Cardiac muscle cell (in vitro differentiated cells and primary cell): Measurements from ENCODE around the gene OR52K2. TPM values are rescaled to one million over a fixed set of nuclear protein-coding genes. Genes with fewer than 3 reads are reported as not detected.

ENCODE experiments used
- DNase-seq, 2 donors: peaks; one replicate each; pipeline versions ENCODE4 v3.0.0 to v3.0.0-alpha.2; 2010 to 2017; ENCODE audit warnings: low read depth in 1 of 2, low spot score in 1 of 2
- H3K27ac ChIP-seq: fragments of 200-600 bp; sonication (generic); 2 replicates; pipeline ENCODE4 v1.5.1; 2016
- H3K27me3 ChIP-seq: fragments of 200-600 bp; sonication (generic); 2 replicates; pipeline ENCODE4 v1.6.0; 2016; ENCODE audit warnings: control low read depth
- H3K36me3 ChIP-seq: fragments of 200-600 bp; sonication (generic); 2 replicates; pipeline ENCODE4 v1.5.1; 2016; ENCODE audit warnings: control low read depth
- H3K4me1 ChIP-seq: fragments of 200-600 bp; sonication (generic); 2 replicates; pipeline ENCODE4 v1.8.1; 2017; ENCODE audit warnings: low read depth, mild to moderate bottlenecking, mixed run types
- H3K4me3 ChIP-seq: fragments of 200-600 bp; sonication (generic); 2 replicates; pipeline ENCODE4 v1.5.1; 2016; ENCODE audit warnings: mild to moderate bottlenecking
- H3K9me3 ChIP-seq: fragments of 200-600 bp; sonication (generic); 2 replicates; pipeline ENCODE4 v1.5.1; 2017; ENCODE audit warnings: low read depth, mild to moderate bottlenecking, control low read depth
- CTCF ChIP-seq: IDR thresholded peaks from 2 replicates; pipeline ENCODE4 v1.5.1; 2012; ENCODE audit warnings: low read depth, mild to moderate bottlenecking, low read length
- polyA plus RNA-seq: library from polyadenylated mRNA; unstranded; fragments of >200 nt; fragmentation: Nextera tagmentation; extraction: Ambion mirVana; gene quantifications from 2 replicates; pipeline ENCODE4 v1.2.1, GENCODE V29; 2016
- total RNA-seq: library from RNA; depleted of rRNA; stranded (reverse); fragments of >200 nt; gene quantifications from 2 replicates; pipeline ENCODE4 v1.2.3, GENCODE V29; 2016

OR52K2 gene
- total and polyA plus RNA-seq, 2 experiments from 2014 or later: not detected

DNA sequence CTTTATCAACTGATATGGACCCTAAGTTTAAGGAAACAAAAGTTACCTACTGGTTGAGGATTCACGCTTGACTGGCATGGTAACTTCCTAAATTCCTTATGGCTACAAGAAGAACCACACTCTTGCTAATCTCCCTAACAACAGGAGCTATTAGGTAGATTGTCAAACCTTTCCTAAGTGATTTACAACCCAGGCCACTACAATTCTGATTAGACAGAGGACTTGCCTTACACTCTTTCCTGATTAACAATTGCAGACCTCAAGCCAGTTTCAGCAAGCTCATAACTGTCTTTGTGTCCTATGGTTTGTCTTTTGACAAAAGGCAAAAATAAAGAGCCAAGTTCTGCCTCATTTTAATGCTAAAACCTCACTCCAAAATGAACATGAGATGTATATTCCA is 16.3 kb downstream of the OR52K2 start:
- Histone ChIP-seq H3K4me3 (no peak overlapping the region), H3K27ac (no peak overlapping the region)

DNA sequence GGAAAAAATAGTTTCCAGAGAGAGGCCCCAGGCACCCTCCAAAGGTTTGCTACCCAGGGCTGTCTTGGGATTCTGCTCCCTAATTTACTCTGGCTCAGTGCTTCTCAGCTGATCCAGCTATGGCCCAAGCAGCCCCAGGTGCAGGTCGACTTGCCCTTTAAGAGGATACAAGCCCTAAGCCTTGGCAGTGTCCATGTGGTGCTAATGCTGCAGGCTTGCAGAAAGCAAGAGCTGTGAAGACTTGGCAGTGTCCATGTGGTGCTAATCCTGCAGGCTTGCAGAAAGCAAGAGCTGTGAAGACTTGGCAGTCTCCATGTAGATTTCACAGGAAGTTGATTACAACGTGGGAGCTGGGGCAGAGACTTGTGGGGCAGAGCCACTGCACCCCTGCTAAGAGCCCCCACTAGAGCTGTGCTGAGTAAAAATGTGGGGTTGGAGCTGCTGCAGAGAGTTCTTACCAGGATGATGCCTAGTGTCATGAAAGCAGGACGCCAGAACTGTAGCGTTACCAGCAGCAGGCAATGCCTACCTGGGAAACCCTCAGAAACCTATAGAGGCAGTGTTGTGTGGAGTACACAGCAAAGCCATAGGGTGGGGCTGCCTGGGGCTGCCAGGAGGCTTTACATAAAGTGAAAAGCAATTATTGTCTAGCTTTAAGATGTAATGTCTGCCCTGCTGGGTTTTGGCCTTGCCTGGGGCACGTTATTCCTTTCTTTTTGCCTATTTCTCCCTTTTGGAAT is 17.2 kb downstream of the OR52K2 start:
- H3K9me3 ChIP-seq: no peaks in the 10 kb centered on the region
- H3K27me3 ChIP-seq: no peaks in the 10 kb centered on the region
- H3K4me1 ChIP-seq: no peaks in the 10 kb centered on the region
- TF ChIP-seq CTCF: no peak
- no peaks in the 10 kb centered on the region for H3K36me3 ChIP-seq
- no peak overlapping the region for H3K4me3 ChIP-seq
- H3K27ac ChIP-seq: no peak overlapping the region
- DNase-seq: no peak

More for the DNA sequence above, 16.3 kb downstream of the OR52K2 start:
- no peaks in the 10 kb centered on the region for H3K4me1 ChIP-seq
- no peak for TF ChIP-seq CTCF
- no peak for DNase-seq
- H3K36me3 ChIP-seq: no peaks in the 10 kb centered on the region
- H3K27me3 ChIP-seq: no peaks in the 10 kb centered on the region
- no peaks in the 10 kb centered on the region for H3K9me3 ChIP-seq

DNA sequence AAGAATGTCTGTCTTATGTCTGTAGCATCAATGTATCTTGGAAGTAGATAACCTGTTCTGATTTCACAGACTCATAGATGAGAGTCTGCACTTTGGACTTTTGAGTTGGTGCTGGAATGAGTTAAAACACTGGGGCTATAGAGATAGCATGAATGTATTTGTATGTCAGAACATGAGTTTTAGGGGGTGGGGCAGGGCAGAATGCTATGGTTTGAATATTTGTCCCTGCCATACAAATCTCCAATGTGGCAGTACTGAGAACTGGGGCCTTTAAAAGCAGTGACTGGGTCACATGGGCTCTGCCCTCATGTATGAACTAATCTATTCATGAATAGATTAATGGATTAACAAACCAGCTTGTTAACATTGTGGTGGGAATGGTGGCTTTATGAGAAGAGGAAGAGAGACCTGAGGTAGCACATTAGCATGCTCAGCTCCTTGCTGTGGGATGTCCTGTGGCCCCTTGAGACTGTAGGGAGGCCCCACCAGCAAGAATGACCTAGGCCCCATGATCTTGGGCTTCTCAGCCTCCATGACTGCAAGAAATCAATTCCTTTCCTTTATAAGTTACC is 17.9 kb downstream of the OR52K2 start:
- no peaks in the 10 kb centered on the region for H3K27me3 ChIP-seq
- no peak overlapping the region for H3K27ac ChIP-seq
- H3K4me1 ChIP-seq: no peaks in the 10 kb centered on the region
- no peaks in the 10 kb centered on the region for H3K36me3 ChIP-seq
- TF ChIP-seq CTCF: no peak
- no peaks in the 10 kb centered on the region for H3K9me3 ChIP-seq
- no peak overlapping the region for H3K4me3 ChIP-seq
- no peak for DNase-seq

DNA sequence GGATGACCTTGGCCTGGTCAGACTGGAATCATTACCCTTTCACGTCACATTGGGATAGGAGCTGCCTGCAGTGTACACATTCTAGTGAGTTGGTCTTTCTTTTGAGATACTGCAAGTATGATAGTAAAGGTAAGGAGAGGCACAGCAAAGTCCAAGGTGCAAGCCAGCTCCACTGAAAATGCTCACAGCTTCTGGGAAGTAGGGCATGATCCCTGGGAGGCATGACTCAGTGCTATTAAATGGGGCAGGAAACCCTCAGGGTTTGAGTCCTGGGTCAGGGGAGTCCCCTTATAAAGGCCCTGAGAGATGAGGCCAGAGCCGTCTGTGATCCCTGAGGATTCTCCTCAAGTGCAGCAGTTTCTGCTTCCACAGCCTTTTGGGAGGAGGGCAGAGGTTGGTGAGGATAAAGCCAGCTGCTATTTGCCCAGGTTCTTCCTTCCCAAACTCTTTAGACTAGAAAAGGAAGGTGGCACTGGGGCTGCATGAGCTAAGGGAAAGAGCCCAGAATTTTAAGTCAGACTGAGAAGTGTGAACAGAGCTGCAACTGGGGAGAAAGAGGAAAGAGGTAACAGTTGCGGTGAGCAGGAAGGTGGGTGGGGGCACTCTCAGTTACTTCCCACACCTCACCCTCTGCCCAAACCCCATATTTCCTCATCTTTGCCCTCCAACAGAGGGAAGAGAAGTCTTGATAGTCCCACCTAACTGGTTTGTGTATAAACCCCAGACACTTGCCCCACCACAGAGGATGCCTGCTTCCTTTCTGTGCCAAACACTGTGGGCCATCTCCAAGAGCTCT is 18.9 kb downstream of the OR52K2 start:
- Histone ChIP-seq H3K27me3 (no peaks in the 10 kb centered on the region), H3K9me3 (no peaks in the 10 kb centered on the region), H3K36me3 (no peaks in the 10 kb centered on the region), H3K4me1 (no peaks in the 10 kb centered on the region), H3K4me3 (no peak overlapping the region), H3K27ac (no peak overlapping the region)
- DNase-seq: no peak
- no peak for TF ChIP-seq CTCF

GRCh38 chr11:4479644-4480043 is 30.5 kb downstream of the OR52K2 start:
- no peak for TF ChIP-seq CTCF
- Histone ChIP-seq H3K27ac (no peak overlapping the region), H3K36me3 (no peaks in the 10 kb centered on the region), H3K27me3 (no peaks in the 10 kb centered on the region), H3K4me3 (no peak overlapping the region), H3K9me3 (no peaks in the 10 kb centered on the region), H3K4me1 (no peaks in the 10 kb centered on the region)
- no peak for DNase-seq
